ENCODE measurements around the gene PPM1A.

DNA sequence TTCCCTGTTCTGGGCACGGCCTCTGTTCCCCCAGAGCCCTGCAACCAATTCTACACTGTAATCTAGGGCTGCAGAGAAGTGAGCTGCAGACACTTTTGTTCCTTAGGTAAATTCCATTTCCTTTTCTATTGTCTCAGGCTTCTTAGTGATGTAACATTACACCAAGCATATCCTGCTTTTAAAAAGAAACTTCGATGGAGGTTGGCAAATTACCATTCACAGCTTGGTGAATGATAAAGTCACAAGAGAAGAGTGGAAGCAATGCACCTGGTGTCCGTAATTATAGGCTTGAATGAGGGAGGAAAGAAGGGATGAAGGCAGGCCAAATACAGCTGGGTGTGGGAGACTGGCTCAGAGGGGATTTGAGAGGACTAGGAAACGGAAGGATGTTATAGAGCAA, 68.6 kb downstream of the PPM1A start:
- TF ChIP-seq, protein P1, sequence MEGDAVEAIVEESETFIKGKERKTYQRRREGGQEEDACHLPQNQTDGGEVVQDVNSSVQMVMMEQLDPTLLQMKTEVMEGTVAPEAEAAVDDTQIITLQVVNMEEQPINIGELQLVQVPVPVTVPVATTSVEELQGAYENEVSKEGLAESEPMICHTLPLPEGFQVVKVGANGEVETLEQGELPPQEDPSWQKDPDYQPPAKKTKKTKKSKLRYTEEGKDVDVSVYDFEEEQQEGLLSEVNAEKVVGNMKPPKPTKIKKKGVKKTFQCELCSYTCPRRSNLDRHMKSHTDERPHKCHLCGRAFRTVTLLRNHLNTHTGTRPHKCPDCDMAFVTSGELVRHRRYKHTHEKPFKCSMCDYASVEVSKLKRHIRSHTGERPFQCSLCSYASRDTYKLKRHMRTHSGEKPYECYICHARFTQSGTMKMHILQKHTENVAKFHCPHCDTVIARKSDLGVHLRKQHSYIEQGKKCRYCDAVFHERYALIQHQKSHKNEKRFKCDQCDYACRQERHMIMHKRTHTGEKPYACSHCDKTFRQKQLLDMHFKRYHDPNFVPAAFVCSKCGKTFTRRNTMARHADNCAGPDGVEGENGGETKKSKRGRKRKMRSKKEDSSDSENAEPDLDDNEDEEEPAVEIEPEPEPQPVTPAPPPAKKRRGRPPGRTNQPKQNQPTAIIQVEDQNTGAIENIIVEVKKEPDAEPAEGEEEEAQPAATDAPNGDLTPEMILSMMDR (IDR thresholded peaks at IDR 0.05), result no peak
- TF ChIP-seq EZH2 (IDR thresholded peaks at IDR 0.05; ENCODE audit: borderline replicate concordance, insufficient read depth, low read depth, low read length, poor library complexity, severe bottlenecking), result no peak

All from B cell (primary cell).